Measurements from ENCODE around the gene L3MBTL4.

GRCh38 chr18:5939801-5940667, 474.7 kb downstream of the L3MBTL4 start:
- TF ChIP-seq EP300 (IDR thresholded peaks at IDR 0.05; ENCODE audit: borderline replicate concordance) (no peak), RAD21 (IDR thresholded peaks at IDR 0.05; ENCODE audit: low read depth) (no peak), CREB1 (IDR thresholded peaks at IDR 0.05; ENCODE audit: low read depth) (no peak)
